Vagina (tissue), 2 donors: ENCODE results near the gene PVALB. TPM values are rescaled to one million over a fixed set of nuclear protein-coding genes. Genes with fewer than 3 reads are reported as not detected.

ENCODE experiments used
- DNase-seq, 2 donors: peaks; one replicate each; pipeline ENCODE4 v3.0.0-alpha.2; 2017; ENCODE audit errors: extremely low spot score in 2 of 2
- H3K27ac ChIP-seq: fragments of 200-600 bp; sonication (generic); one replicate; pipeline ENCODE4 v1.5.1; 2019
- H3K27me3 ChIP-seq: fragments of 200-600 bp; sonication (generic); one replicate; pipeline ENCODE4 v1.5.1; 2019
- H3K36me3 ChIP-seq, 2 donors: fragments of 200-600 bp; sonication (generic); one replicate each; pipeline ENCODE4 v1.5.1; 2017 to 2019
- H3K4me1 ChIP-seq: fragments of 200-600 bp; sonication (generic); one replicate; pipeline ENCODE4 v1.5.1; 2019
- H3K4me3 ChIP-seq, 2 donors: fragments of 200-600 bp; sonication (generic); 1 replicate in 1 of 2; 2 replicates in 1 of 2; pipeline ENCODE4 v1.5.1; 2016 to 2019
- H3K9me3 ChIP-seq: fragments of 200-600 bp; sonication (generic); one replicate; pipeline ENCODE4 v1.5.1; 2019
- CTCF ChIP-seq, 3 experiments: fragments of 450-650 bp in 2 of 3; fragments of 200-600 bp in 1 of 3; sonication (generic) in 1 of 3; IDR thresholded peaks; one replicate each; pipeline ENCODE4 v1.5.1; 2017 to 2019; ENCODE audit warnings: antibody characterized with exemption in 3 of 3, mild to moderate bottlenecking in 2 of 3, moderate library complexity in 2 of 3
- POLR2A ChIP-seq, 2 donors: fragments of 450-650 bp; IDR thresholded peaks; one replicate each; pipeline ENCODE4 v1.6.1; 2017; ENCODE audit warnings: antibody characterized with exemption in 2 of 2, mild to moderate bottlenecking in 2 of 2, moderate library complexity in 2 of 2
- POLR2AphosphoS5 ChIP-seq, 2 donors: sonication (generic); formaldehyde crosslinking; IDR thresholded peaks; one replicate each; pipeline ENCODE4 v1.9.0; 2017; ENCODE audit warnings: antibody characterized with exemption in 2 of 2, mild to moderate bottlenecking in 2 of 2, low read depth in 1 of 2; ENCODE audit not compliant: insufficient read depth in 1 of 2
- intact Hi-C: fragments of 100-400 bp; cut with DNase I; formaldehyde crosslinking; loops from one replicate; pipeline ENCODE4 v1.15.1; 2023
- total RNA-seq: library from RNA; depleted of rRNA; stranded (reverse); fragments of >200 nt; gene quantifications from one replicate; pipeline ENCODE4 v1.2.3, GENCODE V29; 2016

PVALB gene
- total RNA-seq, 1 donor from 2014 or later, result not detected

- Histone ChIP-seq H3K36me3 (no peaks in the 10 kb centered on the region), H3K27ac (no peak overlapping the region), H3K27me3 (no peaks in the 10 kb centered on the region), H3K4me1 (no peaks in the 10 kb centered on the region), H3K4me3 (no peak overlapping the region), H3K9me3 (no peaks in the 10 kb centered on the region)
- DNase-seq, result no peak
- intact Hi-C loops, result no loop called here
- TF ChIP-seq POLR2AphosphoS5 (IDR thresholded peaks at IDR 0.05; ENCODE audit: insufficient read depth in 1 of 2, low read depth in 1 of 2), result no peak
- TF ChIP-seq CTCF (IDR thresholded peaks at IDR 0.05), result no peak
- no peak for TF ChIP-seq POLR2A (IDR thresholded peaks at IDR 0.05)
Measured at GRCh38 chr22:36798674-36799066, 18.2 kb downstream of the PVALB start.

- H3K4me3 ChIP-seq, result no peak overlapping the region
- H3K27me3 ChIP-seq, result no peaks in the 10 kb centered on the region
- DNase-seq, result no peak
- no peak for TF ChIP-seq CTCF (IDR thresholded peaks at IDR 0.05)
- no peak for TF ChIP-seq POLR2A (IDR thresholded peaks at IDR 0.05)
- TF ChIP-seq POLR2AphosphoS5 (IDR thresholded peaks at IDR 0.05; ENCODE audit: insufficient read depth in 1 of 2, low read depth in 1 of 2), result no peak
- H3K27ac ChIP-seq, result no peak overlapping the region
- intact Hi-C loops, result no loop called here
- H3K9me3 ChIP-seq, result no peaks in the 10 kb centered on the region
- H3K4me1 ChIP-seq, result no peaks in the 10 kb centered on the region
- H3K36me3 ChIP-seq, result no peaks in the 10 kb centered on the region
Measured at GRCh38 chr22:36797911-36798673, 18.7 kb downstream of the PVALB start.

- no peaks in the 10 kb centered on the region for H3K27me3 ChIP-seq
- H3K9me3 ChIP-seq, result no peaks in the 10 kb centered on the region
- intact Hi-C loops, result no loop called here
- no peak overlapping the region for H3K4me3 ChIP-seq
- no peak overlapping the region for H3K27ac ChIP-seq
- H3K4me1 ChIP-seq, result no peaks in the 10 kb centered on the region
- DNase-seq, result no peak
- H3K36me3 ChIP-seq, result no peaks in the 10 kb centered on the region
- TF ChIP-seq CTCF (IDR thresholded peaks at IDR 0.05) (no peak), POLR2AphosphoS5 (IDR thresholded peaks at IDR 0.05; ENCODE audit: insufficient read depth in 1 of 2, low read depth in 1 of 2) (no peak), POLR2A (IDR thresholded peaks at IDR 0.05) (no peak)
Measured at GRCh38 chr22:36797374-36797773, 19.5 kb downstream of the PVALB start.

- H3K9me3 ChIP-seq, result no peaks in the 10 kb centered on the region
- TF ChIP-seq POLR2AphosphoS5 (IDR thresholded peaks at IDR 0.05; ENCODE audit: insufficient read depth in 1 of 2, low read depth in 1 of 2) (no peak), POLR2A (IDR thresholded peaks at IDR 0.05) (no peak), CTCF (IDR thresholded peaks at IDR 0.05) (no peak)
- H3K27me3 ChIP-seq, result no peaks in the 10 kb centered on the region
- intact Hi-C loops, result no loop called here
- no peaks in the 10 kb centered on the region for H3K4me1 ChIP-seq
- no peak for DNase-seq
- H3K36me3 ChIP-seq, result no peaks in the 10 kb centered on the region
- no peak overlapping the region for H3K4me3 ChIP-seq
- no peak overlapping the region for H3K27ac ChIP-seq
Measured at GRCh38 chr22:36796552-36797175, 20.2 kb downstream of the PVALB start.

GRCh38 chr22:36795633-36796032 is 21.2 kb downstream of the PVALB start:
- Histone ChIP-seq H3K36me3 (no peaks in the 10 kb centered on the region), H3K4me3 (no peak overlapping the region), H3K4me1 (no peaks in the 10 kb centered on the region), H3K27ac (no peak overlapping the region), H3K9me3 (no peaks in the 10 kb centered on the region), H3K27me3 (no peaks in the 10 kb centered on the region)
- intact Hi-C loops, result no loop called here
- no peak for DNase-seq
- no peak for TF ChIP-seq POLR2A (IDR thresholded peaks at IDR 0.05)
- TF ChIP-seq CTCF (IDR thresholded peaks at IDR 0.05), result no peak
- TF ChIP-seq POLR2AphosphoS5 (IDR thresholded peaks at IDR 0.05; ENCODE audit: insufficient read depth in 1 of 2, low read depth in 1 of 2), result no peak
